C4-2B (cell line): ENCODE measurements around the gene TBC1D20.

ENCODE experiments used
- CTCF ChIP-seq: fragments of 450-650 bp; conservative IDR thresholded peaks from 2 replicates; pipeline ENCODE4 v1.5.1; 2017; ENCODE audit warnings: mild to moderate bottlenecking
- ZFX ChIP-seq: fragments of 450-650 bp; IDR thresholded peaks from 2 replicates; pipeline ENCODE4 v1.6.1; 2017

GRCh38 chr20:503048-503737 lies 40.9 kb upstream of the TBC1D20 start:
- TF ChIP-seq CTCF (no peak), ZFX (no peak)
